A204.1 (cell line): ENCODE data around the gene FRZB.
A peak's percentile ranks its signal among the peaks of the same experiment; 100 is the strongest.

ENCODE experiments used
- FAIRE-seq: peaks from 2 replicates; lab custom pipeline; 2012; peaks lifted over from hg19 to GRCh38; lab: Jason Lieb, UNC

Gene FRZB

DNA sequence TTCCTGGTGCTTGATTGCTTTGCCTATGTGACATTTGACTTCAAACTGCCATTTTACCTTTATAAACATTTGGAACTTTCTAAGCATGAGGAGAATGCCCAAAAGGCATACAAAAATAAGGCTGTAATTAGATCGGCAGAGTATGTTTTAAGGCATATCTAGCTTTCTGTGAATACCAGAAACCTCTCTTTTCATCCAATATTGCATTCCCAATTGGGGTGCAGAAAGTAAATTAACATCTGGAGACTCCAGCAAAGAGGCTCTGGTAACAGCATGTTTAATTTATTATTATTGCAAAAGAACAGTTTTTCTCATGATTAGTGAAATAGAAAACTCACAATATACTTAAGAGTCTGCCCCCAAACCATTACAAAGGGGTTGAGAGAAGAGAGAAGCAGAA lies 32.1 kb downstream of the FRZB start:
- no peak for FAIRE-seq

DNA sequence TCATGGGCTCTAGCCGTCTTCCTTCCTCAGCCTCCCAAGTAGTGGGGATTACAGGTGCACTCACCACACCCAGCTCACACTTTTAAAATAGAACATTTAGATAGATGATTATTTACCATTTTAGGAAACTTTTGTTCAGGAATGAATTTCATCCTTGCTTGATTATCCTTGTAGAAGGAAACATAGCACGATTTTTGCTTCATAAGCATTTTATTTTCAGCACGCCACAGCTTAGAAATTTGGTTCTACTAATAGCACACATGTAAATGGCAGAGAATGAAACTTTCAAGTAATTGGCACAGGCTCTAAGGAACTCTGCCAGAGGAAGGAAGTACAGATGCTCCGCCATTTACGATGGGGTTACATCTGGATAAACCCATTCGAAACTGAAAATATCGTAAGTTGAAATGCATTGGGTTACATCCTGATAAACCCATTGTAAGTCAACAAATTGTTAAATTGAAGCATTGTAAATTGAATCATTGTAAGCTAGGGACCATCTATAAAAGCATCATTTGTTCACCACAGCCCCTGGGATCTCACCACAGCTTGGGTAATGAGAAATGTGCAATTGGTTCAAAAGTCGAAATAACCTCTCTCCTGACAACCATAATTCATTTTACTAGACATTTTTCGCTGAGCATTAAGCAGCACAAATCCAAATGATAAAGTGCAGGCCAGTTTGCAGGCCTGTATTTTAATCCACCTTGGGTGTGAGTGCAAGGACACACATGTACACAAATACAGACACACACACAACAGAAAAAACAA lies 33.2 kb downstream of the FRZB start:
- FAIRE-seq: no peak

DNA sequence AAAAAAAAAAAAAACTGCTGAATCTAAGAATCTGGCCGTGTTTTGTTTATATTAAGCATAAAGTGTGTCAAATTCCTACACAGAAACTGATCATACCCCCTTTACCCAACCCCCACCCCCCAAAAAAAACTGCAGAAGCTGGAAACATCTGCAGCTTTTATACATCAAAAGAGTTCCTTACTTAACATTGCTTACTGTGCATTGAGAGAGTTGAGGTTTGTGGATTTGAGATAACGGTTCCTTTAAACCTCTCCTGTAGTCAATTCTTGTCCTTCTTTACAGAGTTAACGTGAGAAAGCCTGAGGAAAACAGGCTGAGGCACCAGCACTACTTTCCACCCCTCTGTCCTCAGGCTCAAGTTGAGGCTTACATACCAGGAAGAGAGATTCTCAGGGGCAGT lies 34.5 kb downstream of the FRZB start:
- FAIRE-seq: no peak

DNA sequence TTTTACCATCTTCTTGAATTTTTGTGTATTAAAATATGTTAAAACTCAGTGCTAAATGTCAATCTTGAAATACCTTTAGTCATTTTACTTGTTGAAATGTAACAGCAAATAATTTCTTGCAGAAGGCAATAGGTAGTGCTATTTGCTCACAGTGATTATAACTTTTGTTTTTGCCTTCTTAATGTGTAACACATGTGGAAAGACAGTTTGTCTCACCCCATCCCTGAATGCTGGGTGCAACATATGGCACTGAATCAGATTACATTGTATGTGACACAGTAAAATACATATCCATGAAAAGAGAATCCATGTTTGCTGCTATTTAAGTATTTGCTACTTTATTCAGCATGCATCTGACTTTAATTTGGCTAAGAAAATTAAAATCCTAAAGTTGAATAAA lies 35.3 kb downstream of the FRZB start:
- no peak for FAIRE-seq

DNA sequence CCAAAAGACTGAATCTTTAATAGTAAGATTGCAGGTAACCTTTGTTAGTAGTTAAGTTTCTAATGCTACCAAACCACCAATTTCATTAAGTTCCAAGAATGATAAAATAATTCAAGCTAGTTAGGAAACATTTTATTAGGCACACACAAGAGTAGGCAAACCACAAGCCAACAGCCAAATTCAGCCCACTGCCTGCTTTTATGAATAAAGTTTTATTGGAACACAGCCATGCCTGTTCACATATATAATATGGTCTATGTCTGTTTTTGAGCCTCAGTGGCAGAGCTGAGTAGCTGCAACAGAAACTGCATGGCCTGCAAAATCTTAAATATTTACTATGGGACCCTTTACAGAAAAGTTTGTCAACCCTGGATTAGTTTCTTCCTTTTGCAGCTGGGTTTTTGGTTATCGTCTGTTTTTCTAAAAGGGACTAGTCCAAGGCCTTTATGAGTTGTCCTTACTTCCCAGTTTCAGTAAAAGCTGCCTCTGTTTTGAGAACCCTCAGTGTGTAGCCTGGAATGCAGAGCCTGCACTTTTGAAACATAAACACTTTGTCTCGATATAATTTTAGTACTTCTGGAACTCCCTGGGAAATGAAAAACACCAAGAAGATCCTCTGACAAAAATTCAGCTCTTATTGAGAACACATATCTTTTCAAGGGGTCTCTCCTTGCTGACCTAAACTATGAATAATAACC lies 39.1 kb downstream of the FRZB start:
- no peak for FAIRE-seq

DNA sequence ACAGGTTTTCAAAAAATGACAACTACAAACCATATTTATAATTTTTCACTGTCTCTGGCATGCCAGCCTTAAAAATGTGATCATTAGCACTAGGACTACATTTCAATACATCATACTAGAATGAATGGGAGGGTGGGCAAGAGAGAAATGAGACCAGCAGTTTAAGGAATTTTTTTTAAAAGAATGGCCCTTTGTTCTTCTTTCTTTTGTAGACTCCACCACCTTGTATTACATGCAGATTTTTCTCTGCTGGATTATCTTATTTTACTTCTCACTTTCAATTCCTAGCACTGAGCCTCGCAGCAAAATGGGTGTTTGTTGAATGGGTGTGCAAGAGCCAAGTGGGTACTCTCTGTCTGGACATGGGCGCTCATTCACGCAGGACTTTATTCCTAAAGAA lies 39.9 kb downstream of the FRZB start:
- no peak for FAIRE-seq

DNA sequence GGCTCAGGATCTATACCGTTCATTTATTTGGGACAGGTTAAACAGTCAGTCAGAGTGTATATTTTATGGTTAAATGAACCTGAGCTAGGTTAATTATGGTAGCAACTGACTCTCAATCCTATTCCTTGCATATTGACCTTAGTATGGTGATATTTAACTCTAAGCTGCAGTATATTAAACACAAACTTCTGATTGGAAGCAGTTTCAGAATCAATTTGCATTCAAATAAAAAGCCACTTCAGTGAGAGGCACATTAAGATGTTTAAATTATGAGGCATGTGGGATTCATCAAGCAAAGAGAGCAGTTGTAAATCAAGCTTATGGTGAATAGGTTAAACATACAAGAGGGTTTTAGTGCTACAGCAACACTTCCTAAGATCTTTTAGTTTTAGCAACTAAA lies 40.4 kb downstream of the FRZB start:
- no peak for FAIRE-seq

DNA sequence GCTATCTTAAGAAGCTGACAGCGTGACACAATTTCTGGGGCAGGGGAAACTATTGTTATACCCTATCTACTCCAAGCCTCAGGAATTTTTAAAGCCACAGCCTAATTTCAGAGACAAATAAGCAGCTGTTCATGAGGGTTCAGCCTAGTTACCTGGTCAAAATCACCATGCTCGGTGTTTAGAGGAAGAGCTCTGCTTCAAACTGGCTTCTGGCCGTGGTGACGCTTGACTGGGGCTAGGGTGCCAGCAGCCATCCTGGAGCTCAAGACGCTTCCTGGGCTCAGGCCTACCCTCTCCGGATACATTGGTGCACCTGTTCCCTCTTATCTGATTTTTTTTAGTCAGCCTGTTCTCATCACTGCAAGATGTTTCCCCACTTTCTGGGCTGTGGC lies 41.7 kb downstream of the FRZB start:
- no peak for FAIRE-seq

DNA sequence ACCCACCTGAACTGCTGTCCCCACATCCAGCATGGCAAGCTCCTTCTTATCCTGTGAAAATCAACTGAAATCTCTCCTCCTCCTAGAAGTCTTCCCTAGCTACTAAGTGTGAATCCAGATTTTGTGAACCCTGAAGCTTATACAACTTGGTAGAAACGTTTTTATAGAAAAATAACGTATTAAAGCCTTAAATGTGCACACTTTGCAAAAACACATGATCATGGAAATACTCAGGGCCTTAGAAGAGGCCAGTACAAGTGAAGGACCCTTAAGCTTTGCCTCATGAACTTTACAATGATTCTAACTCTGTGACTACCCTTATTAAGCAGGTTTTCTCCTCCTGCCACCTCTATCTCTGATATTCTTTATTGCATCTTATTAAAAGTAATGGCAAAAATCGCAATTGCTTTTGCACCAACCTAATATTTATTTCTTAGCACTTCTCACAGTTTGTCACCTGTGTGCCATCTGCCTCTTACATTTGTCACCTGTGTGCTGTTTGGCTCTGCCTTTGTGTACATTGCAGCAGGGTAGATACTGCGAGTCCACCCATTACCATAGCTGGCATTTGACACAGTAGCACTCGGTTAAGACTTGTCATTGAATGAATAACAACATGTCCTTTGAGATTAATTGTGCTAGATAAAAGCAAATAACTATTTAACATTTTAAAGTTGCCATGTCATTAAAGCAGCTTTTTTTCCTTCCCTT lies 42.2 kb downstream of the FRZB start:
- no peak for FAIRE-seq

DNA sequence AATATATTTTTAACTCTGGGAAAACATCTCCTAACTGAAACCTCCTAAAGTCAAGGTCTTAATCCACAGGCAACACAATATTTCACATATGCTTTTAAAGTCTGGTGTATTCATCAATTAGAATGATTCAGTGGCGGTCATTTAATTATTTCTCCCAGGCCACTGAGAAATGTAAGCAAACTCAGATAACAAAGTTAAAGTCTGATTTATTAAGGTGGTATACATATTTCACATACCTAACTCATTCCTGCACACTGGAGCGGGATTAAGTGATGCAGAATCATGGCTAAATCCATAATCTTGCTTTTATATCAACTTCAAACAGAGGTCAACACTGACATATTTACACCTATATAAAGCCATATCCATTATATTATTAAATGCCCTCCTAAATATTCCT lies 43.7 kb downstream of the FRZB start:
- FAIRE-seq: no peak

DNA sequence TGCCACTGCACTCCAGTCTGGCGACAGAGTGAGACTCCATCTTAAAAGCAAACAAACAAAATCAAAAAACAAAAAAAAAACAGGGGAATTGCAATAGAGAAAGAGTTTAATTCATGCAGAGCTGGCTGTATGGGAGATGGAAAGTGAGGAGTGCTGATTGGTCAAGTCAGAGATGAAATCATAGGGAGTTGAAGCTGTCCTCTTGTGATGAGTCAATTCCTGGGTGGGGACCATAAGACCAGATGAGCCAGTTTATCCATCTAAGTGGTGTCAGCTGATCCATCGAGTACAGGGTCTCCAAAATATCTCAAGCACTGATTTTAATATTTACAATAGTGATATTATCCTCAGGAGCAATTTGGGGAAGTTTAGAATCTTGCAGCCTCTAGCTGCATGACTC lies 45.3 kb downstream of the FRZB start:
- FAIRE-seq: no peak

DNA sequence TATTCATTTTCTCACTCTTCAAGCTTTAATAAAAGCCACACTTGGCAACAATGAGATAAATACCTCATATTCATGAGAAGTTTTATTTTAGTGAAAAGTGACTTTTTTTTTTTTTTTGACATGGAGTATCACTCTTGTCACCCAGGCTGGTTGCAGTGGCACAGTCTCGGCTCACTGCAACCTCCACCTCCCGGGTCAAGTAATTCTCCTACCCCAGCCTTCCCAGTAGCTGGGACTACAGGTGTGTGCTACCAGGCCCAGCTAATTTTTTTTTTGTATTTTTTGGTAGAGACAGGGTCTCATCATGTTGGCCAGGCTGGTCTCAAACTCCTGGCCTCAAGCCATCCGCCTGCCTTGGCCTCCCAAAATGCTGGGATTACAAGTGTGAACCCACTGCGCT lies 47.0 kb downstream of the FRZB start:
- no peak for FAIRE-seq

DNA sequence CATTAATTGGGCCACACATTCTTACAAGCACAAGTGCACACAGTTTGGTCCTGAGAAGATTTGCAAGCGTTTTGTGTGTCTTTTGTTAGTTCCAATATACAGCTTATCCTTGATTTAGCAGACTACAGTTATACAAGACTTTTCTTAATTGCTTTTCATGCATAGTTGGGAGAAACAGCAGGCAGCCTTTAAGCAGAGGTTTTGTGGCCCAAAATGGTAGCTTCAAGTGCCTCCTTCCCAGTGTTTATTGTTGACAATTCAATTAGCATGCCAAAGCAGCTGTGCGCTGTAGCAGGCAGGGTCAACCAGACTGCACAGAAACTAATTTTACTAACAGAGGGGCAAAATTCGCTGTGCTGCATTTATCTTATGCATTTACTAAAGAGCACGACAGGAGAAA lies 47.5 kb downstream of the FRZB start:
- FAIRE-seq: no peak

DNA sequence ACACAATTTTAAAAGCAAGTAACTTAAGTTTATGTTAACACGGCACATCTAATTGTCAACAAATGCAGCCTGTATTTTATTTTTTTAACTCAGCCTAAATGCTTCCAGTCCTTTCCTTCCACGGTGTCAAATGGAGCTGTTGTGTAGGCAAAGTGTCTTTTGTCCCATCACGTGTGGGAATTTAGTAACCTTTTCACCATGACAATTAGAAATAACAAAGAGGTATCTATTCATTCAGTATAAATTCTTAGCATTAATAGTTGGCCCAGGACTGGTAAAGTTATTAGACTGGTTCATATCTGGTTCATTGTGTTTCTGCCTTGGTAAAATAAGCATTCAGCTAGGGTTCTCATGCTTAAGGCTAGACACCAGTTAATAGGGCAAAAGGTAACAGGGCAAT lies 47.9 kb downstream of the FRZB start:
- FAIRE-seq: no peak

DNA sequence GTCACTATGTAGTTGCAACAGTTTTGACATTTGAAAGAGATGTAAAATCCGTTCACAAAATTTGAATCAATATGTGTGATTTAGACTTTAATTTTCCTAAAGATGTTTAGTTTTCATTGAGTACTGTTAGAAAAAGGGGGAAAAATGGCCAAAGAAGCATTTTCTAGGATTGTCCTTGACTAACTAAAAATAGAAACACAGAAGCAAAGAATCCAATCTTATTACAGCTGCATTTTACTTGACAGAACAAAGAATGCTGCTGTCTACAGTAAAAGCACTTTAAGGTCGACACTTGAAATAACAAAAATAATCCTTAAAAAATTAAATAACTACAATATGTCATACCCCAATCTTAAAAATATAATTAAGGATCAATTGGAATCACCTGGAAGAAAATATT lies 48.9 kb downstream of the FRZB start:
- peak; percentile 9 for FAIRE-seq

DNA sequence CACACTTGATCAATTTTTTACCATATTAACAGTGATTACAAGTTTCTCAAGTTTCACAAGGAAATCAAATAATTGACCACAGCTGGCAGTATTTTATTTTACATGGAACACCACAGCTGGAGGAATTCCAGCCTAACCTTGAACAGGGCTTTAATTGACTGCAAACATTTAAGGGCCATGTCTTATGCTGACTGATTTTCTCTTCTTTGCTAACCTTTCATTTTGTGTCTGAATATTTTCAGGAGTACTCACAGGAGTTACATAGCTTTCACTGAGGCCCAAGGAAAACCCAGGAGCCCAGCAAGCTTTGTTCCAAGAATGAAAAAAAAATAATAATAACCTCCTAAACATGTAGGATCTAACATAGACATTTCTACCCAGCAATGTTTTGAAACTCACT lies 49.6 kb downstream of the FRZB start:
- no peak for FAIRE-seq

DNA sequence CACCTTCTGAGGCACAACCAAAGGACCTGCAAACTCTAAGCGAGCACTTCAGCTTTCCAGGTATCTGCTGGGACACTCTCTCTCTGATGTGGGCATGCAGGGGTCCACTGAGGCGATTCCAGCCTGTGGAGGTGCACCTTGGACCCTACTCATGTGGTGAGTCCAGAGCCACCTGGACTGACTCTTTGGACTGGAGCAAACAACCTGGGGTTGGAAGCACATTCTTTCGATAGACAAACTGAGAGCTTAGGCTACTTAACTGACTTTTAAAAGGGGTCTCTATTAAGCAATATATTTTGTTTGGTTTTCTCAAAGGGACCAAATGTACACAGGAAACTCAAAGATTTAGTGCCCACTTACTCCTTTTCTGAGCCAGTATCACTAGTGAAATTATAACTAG lies 51.6 kb downstream of the FRZB start:
- FAIRE-seq: no peak

DNA sequence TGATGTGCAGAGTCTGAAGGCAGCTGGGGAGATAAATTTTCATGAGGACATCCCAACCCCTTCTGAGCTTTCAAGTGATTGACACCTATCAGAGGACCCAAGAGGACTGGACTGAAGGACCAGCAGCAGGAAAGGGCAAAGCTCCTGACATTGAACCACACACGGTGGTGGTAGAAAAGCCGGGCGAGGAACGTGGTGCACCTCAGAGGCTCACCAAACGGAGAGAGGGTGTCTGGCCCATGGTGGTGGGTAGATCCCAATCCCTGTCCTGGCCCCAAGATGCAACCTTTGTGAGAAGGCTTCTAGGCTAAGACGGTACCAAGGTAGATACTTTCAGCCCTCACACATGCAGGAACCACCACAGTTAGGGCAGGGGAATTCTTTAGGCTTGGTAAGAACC lies 52.1 kb downstream of the FRZB start:
- FAIRE-seq: no peak

DNA sequence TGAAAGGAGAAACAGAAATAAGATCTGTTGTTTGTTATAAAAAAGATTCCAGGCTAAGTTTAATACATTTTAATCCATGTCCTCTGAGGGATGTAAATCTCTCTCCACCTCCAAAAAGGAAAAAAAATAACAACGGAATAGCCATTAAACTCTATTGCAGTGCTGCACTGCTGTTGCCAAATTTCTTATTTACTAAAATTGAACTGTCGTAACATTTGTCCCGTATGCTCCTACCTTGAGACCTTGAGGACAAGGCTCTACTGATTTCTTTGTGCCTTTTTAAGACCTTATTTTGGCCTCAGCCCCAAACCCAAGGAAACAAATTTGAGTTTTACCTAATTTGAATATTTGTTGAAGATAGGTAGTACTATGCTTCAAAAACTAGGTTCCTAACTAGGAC lies 56.4 kb downstream of the FRZB start:
- FAIRE-seq: no peak

DNA sequence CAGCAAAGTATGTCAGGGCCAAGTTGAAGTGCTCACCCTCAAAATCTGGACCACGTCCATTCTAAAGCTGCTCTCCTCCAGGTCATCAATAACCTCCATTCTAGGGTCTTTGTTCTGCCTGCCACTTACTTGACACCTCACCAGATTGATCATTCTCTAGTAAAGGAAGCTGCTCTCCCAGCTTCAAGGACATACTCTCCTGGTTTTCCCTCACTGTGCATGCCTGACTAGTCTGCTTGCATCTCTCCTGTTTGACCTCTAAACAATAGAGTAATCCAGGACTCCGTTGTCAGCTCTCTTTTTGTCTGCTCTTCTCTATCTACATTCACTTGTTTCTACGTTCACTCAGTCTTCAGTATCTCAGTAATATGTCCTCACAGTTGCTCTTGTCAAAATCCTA lies 59.1 kb downstream of the FRZB start:
- FAIRE-seq: no peak

DNA sequence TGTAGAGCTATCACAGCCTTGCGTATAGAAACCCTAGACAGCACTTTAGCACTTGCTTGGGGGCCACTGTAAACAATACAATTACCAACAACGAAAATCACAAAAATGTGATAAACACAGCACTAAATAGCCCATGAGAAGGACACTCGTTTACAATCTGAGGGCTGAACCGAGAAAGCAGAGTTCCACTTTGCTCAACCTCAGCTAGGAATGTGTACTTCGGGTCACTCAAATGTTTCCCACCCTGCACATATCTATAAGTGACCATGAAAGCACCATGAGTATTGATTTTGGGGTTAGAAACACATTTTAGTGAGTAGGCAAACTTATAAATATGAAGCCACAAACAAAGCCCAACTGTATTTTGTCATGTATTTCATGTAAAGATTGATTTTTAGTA lies 62.3 kb downstream of the FRZB start:
- FAIRE-seq: no peak

DNA sequence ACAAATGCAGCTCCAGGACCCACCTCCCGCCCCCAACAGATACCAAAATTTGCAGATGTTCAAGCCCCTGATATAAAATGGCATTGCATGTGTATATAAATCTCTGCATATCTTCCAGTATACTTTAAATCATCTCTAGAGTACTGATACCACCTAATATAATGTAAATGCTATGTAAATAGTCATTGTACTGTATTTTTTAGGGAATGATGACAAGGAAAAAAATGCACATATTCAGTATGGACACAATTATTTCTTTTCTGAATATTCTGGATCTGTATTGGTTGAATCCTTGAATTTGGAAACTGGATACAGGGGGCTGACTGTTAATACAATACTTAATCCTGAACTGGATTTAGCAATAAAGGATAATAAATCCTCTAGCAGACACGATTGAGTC lies 67.7 kb downstream of the FRZB start:
- no peak for FAIRE-seq

DNA sequence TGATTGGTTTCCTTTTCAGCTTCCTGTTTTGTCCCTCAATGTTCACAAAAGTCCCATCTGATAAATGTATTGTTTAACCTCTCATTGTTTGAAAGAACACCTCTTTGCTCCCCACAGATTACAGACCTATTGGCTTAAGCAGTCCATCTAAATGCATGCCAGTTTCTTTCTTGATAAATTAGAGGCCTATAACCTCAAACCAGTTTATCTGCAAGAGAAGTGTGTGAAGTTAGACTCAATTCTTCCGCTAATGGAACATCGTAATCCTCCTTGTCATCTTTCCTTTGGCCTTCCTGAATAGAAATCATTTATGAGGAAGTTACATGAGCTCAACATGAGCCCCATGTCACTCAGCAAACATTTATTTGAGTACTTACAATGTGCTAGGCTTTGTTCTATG lies 74.0 kb downstream of the FRZB start:
- no peak for FAIRE-seq

DNA sequence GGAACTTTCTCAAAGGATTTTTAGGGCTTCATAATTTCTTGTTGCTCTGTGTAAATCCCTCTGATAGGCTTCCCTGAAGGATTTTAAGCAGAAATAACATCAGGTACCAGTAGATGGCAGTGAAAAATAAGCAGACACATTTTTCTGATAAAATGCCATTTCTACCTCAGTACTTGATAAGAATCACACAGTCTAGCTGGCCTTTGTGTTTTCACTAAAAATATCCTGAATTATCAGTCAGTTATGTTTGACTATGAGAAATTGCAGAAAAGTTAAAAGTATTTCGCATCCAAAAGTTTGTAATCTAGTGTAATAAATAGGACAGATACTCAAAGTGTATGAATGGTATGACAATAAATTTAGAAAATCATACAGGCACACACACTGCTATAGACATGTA lies 81.7 kb downstream of the FRZB start:
- peak; percentile 96 for FAIRE-seq
